ENCODE measurements around the gene PMVK. TPM values are rescaled to one million over a fixed set of nuclear protein-coding genes. Genes with fewer than 3 reads are reported as not detected.
A peak's percentile ranks its signal among the peaks of the same experiment; 100 is the strongest.

The PMVK gene
- total RNA-seq, 1 donor from 2014 or later, result 15.7 TPM

GRCh38 chr1:154966111-154966510, 29.6 kb upstream of the PMVK start:
- no peak for DNase-seq

DNA sequence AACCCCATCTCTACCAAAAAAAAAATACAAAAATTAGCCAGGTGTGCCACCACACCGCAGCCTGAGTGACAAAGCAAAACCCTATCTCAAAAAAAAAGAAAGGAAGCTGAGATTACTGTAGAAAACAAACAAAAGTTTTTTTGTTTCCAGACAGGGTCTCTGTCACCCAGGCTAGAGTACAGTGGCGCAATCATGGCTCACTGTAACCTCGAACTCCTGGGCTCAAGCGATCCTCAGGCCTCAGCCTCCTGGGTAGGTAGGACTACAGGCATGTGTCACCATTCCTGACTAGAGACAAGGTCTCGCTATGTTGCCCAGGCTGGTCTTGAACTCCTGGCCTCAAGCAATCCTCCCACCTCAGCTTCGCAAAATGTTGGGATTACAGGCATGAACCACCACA, 27.8 kb upstream of the PMVK start:
- no peak for DNase-seq

- DNase-seq, result no peak
Measured at GRCh38 chr1:154963643-154964042, 27.1 kb upstream of the PMVK start.

DNA sequence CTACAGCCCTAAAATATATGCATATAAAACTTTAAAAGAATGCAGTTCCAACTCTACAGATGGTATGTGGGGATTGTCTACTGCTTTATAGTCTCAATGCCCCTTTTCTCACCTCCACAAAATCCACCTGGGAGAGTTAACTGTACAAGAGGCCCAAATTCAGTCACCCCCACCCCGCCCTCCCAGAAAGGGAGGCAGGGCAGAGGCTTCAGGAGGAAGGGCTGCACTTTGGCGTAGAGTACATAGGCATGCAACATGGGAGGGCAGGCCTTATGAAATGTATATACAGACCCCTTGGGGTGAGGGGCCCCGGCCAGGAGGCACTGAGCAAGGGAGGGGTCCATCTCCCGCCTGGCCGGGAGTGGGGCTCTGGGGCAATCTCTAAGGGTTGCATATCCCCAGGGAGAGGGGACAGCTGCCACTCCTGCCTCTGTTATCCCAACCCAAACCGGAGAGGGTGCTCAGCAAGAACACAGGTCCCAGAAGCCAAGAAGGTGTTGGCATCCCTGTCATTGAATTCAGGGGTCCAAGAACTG, 26.3 kb upstream of the PMVK start:
- no peak for DNase-seq

DNA sequence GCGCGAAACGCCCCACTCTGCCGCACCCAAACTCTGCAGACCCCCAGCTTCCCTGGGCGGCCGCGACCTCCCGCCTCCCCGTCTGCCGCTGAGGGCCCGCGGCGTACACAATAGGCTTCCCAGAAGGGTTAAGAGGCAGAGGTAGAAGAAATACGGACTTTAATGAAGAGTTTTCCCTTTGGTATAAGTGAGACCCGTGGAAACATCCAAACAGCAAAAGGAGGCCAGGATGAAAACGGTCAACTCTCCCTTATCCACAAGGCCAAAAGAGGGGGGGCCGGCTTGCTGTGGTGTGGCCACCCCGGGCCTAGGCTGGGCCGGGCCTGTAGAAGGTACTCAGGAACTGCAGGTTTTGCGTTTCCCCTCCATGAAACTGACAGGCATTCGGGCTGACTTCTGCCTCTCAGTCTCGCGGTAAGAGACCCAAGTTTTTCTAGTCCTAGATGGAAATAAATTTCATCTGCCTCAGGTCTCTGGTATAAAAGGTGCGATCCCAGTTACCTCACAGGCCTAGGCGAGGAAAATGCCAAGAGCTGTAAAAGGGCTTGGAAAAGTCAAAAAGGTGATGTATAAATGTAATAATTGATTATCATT, 25.7 kb upstream of the PMVK start:
- DNase-seq, result no peak

DNA sequence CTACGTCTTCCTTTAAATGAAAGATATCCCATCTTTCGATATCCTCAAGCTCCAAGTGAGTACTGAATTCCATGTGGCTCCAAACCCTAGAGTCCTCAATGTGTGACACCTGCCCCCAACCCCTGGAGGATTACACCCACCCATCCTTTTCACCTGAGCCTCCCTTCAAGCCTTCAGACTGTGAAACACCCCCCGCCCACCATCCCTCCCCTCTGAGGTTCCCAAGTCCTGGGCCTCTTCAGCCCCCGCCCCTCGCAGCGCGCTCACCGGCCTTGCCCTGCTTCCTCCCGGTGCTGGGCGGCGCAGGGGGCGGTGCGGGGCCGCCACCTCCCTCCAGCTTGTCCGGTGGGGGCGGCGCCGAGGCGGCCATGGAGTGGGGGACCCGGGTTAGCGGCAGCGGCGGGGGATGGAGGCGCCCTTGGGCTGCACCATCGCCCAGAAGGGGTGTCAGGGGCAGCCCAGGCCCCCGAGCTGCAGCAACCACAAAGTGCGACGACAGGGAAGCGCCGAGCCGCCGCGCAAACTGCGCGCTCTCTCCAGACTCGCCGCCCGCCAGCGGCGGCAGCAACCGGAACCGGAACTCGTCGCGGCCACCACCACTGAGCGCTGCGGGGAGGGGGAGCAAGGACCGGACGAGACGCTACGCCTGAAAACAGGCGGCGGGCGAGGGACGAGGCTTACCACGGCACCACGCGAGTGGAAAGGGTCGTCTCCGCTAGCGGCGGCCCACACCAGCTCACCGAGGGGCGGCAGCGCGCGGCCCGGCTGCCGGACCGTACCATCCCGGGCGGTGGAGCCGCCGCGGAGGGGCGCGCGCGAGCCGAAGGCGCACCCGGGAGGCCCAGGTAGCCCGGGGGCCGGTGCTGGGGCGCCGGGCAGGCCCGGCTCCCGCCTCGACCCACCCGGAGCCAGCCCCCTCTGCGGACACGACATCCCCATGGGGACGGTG, 25.0 kb upstream of the PMVK start, which contains the start of gene PYGO2:
TSS of gene PYGO2 (minus strand) at position 576 of the 949 bp plus-strand sequence. CDS start at position 370, 206 bp downstream.
- DNase-seq, result peak; percentile 88

- no peak for DNase-seq
Measured at GRCh38 chr1:154960446-154961136, 24.1 kb upstream of the PMVK start.

GRCh38 chr1:154959426-154959780, 22.9 kb upstream of the PMVK start:
- no peak for DNase-seq

DNA sequence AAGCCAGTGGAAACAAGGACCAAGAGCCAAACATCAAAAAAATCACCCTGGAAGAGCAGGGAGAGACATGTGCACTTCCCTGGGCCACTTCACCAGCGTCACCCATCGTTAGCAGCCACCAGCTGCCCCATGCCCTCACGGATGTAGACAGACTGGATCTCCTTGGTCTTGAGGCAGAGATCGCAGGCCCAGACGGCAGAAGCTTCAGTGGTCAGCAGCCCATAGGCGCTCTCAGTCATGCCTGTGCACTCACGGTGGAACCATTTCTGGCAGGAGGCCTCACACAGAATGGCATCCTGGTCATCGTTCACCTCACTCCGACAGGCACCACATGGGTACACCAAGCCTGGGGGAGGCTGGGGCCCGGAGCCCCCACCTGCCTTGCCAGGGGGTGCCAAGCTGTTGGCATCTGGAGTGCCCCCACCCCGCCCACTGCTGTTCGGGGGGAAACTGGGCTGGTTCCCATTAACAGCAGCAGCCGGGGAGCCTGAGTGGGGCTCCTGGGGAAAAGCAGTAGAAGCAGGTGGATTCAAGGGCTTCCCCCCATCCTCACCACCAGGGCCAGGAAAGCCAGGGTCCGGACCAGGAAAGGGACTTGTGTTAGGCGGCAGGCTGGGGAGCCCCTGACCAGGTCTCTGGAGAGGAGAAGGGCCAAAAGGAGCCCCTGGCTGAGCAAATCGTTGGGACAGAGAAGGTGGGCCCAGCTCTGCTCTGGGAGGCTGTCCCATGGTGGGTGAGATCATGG, 22.3 kb upstream of the PMVK start:
- DNase-seq, result no peak

DNA sequence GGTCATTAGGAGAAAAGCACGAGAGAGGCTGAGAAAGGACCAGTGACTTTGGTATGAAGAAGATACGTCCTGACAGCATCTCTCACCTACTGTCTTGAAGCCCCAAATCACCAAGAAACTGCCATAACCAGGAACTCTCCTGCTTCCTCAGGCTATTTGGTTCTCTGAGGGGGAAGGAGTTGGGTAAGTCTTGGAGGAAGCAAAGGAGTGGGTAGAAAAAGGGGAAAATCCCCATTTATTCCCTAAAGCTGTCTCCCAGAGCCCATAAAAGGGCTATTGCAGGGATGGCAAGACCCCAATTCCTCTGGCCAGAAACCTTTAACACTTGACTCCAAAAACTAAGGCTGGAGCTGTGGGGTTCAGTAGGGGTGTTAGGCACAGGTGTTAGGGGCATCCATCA, 21.5 kb upstream of the PMVK start:
- DNase-seq, result no peak

DNA sequence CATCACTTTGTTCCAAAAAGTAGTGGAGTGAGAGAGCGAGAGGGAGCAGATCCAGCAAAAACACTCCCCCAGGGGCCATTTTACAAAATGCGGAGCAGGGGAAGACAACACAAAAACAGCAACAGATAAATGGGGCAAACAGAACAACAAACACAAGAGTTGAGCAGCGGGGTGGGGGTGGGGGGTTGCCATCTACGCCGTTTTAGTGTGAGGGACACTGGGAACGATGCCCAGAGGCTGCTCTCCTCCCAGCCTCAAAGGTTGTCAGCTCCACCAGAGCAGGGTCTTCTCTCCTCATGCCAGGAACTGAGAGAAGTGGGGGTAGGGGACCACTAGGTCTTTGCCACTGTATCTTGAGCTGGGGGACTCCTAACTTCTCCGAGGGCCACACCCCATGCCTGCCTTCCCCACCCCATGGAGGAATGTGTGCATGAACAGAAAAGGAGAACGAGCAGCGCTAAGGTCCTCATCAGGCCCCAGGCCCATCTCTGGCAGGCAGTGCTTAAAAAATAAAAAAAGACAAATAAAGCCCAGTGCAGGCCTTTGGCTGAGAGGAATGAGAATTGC, 20.7 kb upstream of the PMVK start:
- no peak for DNase-seq

DNA sequence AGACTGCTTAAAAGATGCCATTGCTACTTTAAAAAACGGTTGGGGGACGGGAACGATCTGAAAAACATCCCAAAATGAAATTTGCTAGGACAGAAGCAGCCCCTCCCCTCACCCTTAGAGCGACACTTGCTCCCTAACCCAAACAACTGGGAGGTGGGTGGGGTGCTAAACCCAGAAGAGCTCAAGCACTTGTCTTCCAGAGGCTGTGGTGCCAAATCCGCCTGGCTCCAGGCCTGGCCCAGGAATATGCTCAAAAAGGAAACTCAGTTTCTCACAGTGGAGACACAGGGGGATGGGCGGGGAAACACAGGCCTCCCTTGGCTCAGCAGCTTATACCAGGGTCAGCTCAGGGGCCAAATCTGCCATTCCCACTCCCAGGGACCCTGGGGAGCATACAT, 20.0 kb upstream of the PMVK start:
- DNase-seq, result peak; percentile 93

DNA sequence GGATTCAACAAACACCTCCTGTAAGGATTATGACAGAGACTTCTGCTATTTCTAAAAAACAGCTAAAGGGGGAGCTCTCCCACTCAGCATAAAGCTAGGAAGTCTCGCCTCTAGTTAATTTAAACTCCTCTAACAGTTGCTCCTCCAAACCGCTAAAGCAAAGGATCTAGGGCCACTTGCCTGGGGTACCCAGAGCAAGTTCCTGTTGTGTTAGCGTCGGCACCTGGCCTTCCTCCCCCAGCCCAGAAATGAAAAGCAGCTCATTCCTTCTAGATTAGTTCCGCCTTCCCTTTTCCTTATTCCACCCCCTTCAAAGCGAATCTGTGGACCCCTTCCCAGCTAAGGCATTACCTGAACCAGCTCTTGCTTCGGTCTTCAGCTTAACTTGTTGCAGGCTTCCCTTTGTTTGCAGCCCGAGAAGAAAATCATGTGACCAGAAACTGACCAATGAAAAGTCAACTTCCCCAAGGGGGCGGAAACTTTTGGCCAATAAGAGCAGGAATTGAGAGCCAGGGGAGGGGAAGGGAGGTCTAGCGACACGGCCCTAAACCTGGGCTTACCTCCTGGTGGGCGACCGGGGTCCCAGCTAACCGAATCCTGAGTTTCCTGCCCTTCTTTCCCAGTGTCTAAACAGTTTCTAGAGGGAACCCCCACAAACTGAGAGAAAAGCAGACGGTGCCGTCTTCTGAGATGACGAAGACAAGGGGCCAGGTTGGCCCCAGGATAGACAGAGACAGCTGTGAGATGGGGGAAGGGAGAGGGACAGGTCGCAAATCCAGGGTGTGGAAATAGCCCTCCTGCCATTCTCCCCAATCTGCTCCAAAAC, 19.4 kb upstream of the PMVK start, which contains the start of gene PBXIP1:
TSS of gene PBXIP1 (minus strand) at position 382 of the 826 bp plus-strand sequence. CDS start 2,378 bp downstream, outside the sequence.
- peak; percentile 98 for DNase-seq

DNA sequence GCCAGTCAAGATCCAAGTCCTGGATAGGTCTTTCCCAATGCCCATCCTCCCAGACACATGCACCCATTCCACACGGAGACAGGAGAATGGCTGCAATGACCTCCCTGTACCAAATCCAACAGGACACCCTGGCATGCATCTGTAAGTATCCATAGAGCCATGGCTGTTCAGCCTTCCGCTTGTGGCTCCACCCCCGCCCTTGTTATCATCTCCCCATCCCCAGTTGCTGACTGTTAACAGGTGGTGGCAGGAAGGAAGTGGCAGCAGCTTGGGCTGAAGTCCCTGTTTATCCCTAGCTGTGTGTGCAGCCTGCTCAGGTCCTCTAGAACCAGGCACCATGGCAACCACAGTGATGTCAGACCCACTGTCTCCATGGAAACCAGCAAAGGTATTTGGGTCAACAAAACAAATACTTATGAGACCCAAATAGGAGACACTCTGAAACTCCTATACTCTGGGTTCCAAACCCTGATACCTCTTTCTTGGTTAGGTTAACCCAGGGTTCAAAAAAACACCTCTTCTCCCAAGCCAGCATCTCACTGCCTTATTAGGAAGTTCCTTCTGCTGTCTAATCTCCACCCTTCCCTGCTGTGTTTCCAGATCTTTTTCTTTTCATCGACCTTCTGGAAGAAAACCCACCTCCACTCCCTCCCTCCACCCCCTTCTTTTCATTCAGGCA, 18.7 kb upstream of the PMVK start:
- peak; percentile 89 for DNase-seq

DNA sequence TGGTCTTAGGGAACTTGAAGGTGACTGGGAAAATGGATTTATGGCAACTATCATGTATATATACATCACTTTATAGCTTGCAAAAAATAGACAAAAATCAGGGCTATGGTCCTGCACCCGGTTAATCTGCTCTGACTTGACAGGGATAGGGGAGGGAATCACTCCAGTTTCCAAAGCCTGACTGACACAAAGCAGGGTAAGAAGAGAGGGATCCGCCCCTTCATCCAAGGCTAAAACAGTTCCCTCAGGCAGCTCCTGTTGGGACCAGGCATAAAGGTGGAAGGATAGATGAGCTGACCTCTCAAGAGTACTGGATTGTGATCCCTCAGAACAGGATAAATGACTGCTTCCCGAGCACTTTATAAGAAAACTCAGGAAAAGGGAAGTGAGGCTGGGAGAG, 18.0 kb upstream of the PMVK start:
- DNase-seq, result no peak

- no peak for DNase-seq
Measured at GRCh38 chr1:154953611-154954038, 17.1 kb upstream of the PMVK start.

GRCh38 chr1:154952664-154953063, 16.1 kb upstream of the PMVK start:
- DNase-seq, result no peak

DNA sequence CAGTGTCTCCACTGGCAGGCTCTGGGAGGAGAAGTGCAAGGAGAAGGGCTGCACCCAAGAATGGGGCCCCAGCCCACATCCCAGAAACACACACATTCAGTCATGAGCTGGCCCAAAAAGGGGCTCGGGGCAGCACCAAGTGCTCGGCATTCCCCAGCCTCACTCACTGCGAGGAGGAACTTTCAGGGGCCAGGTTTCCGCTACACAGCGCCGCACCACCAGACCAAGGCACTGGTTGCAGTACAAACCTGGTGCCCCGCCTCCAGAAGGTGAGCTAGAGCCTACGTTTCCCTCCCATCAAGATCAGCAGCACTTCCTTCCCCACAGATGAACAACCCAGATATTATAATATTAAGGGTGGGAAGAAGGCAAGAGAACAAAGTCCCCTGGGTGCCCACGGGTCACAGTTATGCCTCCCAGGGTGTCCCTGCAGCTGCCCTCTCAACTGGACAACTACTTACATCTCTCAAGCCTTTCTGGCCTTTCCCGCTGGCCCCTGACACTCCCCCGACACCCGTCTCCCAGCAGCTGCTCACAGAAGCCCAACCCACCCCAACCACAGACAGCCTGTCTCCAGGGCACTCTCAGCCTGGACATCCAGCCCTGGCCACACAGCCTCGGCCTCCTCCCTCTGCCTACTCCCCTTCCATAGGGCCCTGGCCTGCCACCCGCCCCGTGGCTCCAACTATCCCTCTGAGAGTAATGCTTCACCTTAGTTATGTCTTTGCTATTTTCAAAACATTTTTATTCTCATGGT, 15.6 kb upstream of the PMVK start:
- peak; percentile 50 for DNase-seq

GRCh38 chr1:154948079-154948478, 11.6 kb upstream of the PMVK start:
- DNase-seq, result no peak

All from tongue (tissue), 2 donors.